Neural crest cell (in vitro differentiated cells): ENCODE data around the gene IGDCC3. TPM values are rescaled to one million over a fixed set of nuclear protein-coding genes. Genes with fewer than 3 reads are reported as not detected.
"Not testable (repeated sequence)": the region's sequence is repeated elsewhere in the genome, so short reads cannot be mapped to it uniquely, and the experiment has no call there.

Source experiments
- DNase-seq: peaks from one replicate; pipeline ENCODE4 v3.0.0; 2021; ENCODE audit warnings: low read depth, mixed read lengths, low spot score
- H3K27ac Mint-ChIP-seq: one replicate; pipeline ENCODE4 v1.8.0; 2021; ENCODE audit warnings: mild to moderate bottlenecking, mixed read lengths; ENCODE audit not compliant: unreplicated experiment
- H3K27me3 Mint-ChIP-seq: 2 replicates; pipeline ENCODE4 v1.8.0; 2021; ENCODE audit warnings: low read depth, mild to moderate bottlenecking, mixed read lengths
- H3K36me3 Mint-ChIP-seq: 2 replicates; pipeline ENCODE4 v1.8.0; 2021; ENCODE audit warnings: low read depth, mild to moderate bottlenecking, mixed read lengths
- H3K4me1 Mint-ChIP-seq: 2 replicates; pipeline ENCODE4 v1.8.0; 2021; ENCODE audit warnings: mixed read lengths
- H3K4me3 Mint-ChIP-seq: one replicate; pipeline ENCODE4 v1.8.0; 2021; ENCODE audit warnings: mild to moderate bottlenecking, mixed read lengths
- H3K9me3 Mint-ChIP-seq: 2 replicates; pipeline ENCODE4 v1.8.0; 2021; ENCODE audit warnings: mixed read lengths
- CTCF ChIP-seq: fragments of 200-600 bp; sonication (generic); conservative IDR thresholded peaks from 2 replicates; pipeline ENCODE4 v1.5.0; 2021; ENCODE audit warnings: antibody characterized with exemption, mild to moderate bottlenecking
- total RNA-seq: library from RNA; stranded (reverse); gene quantifications from 2 replicates; pipeline ENCODE4 v1.2.1, GENCODE V29; 2021

Gene IGDCC3
- total RNA-seq, 1 donor from 2014 or later, result 300 TPM

DNA sequence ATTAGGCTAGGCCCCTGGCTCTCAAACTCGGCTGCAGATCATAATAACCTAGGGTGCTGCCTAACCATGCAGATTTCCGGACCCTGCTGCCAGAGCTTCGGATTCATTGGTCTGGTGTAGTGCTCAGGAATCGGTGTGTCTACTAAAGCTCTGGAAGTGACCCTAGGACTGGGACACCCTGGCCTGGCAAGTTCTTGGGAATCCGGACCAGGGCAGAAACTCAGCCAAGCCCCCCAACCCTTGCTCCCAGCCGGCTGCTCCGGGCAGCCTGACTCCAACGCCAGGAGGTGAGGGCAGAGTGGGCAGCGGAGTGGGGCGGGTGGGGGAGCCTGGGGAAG lies 23.0 kb downstream of the IGDCC3 start:
- no peak for DNase-seq
- Mint-ChIP-seq H3K9me3 (no peaks in the 10 kb centered on the region), H3K27ac (peak overlapping the region; percentile 54), H3K4me3 (peak overlapping the region; percentile 69), H3K4me1 (peaks cover 47% of the 10 kb centered on the region), H3K36me3 (peaks cover 29% of the 10 kb centered on the region), H3K27me3 (no peaks in the 10 kb centered on the region)
- TF ChIP-seq CTCF, result no peak

DNA sequence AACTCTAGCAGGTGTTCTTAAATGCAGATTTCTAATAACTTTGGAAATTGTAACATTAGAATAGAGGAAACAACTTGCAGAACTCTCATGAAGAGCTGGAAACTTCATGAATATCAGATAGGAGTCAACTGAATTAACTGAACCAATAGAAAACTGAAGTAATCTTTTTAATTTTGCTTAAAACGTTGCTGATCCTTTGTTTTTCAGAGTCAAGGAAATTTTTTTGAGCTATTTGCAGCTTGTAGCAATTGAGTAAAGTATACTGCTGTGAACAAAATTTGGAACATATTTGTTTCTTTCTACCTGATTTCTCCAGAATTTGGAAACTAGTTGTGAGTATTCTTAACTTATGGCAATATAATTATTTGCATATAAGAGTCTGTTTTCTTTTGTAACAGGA lies 25.8 kb downstream of the IGDCC3 start:
- H3K4me3 Mint-ChIP-seq, H3K27ac Mint-ChIP-seq, DNase-seq, H3K27me3 Mint-ChIP-seq, H3K9me3 Mint-ChIP-seq: not testable (repeated sequence)
- peaks cover 28% of the 10 kb centered on the region for H3K36me3 Mint-ChIP-seq
- H3K4me1 Mint-ChIP-seq, result peaks cover 45% of the 10 kb centered on the region

- Mint-ChIP-seq H3K27ac (no peak overlapping the region), H3K36me3 (peaks cover 25% of the 10 kb centered on the region), H3K4me3 (no peak overlapping the region), H3K9me3 (no peaks in the 10 kb centered on the region), H3K27me3 (no peaks in the 10 kb centered on the region), H3K4me1 (peaks cover 51% of the 10 kb centered on the region)
- DNase-seq, result no peak
- TF ChIP-seq CTCF, result no peak
Measured at GRCh38 chr15:65349338-65349737, 28.5 kb downstream of the IGDCC3 start.

- not testable (repeated sequence) for H3K27me3 Mint-ChIP-seq, DNase-seq, H3K27ac Mint-ChIP-seq, H3K4me3 Mint-ChIP-seq, H3K9me3 Mint-ChIP-seq
- Mint-ChIP-seq H3K4me1 (peaks cover 62% of the 10 kb centered on the region), H3K36me3 (peaks cover 22% of the 10 kb centered on the region)
Measured at GRCh38 chr15:65347756-65348155, 30.0 kb downstream of the IGDCC3 start.

GRCh38 chr15:65346856-65347598 lies 30.8 kb downstream of the IGDCC3 start:
- H3K36me3 Mint-ChIP-seq, result peaks cover 22% of the 10 kb centered on the region
- H3K4me1 Mint-ChIP-seq, result peaks cover 66% of the 10 kb centered on the region
- H3K27me3 Mint-ChIP-seq, result no peaks in the 10 kb centered on the region
- H3K4me3 Mint-ChIP-seq, result peak overlapping the region; percentile 47
- peak overlapping the region; percentile 57 for H3K27ac Mint-ChIP-seq
- H3K9me3 Mint-ChIP-seq, result no peaks in the 10 kb centered on the region
- DNase-seq, result no peak
- no peak for TF ChIP-seq CTCF

DNA sequence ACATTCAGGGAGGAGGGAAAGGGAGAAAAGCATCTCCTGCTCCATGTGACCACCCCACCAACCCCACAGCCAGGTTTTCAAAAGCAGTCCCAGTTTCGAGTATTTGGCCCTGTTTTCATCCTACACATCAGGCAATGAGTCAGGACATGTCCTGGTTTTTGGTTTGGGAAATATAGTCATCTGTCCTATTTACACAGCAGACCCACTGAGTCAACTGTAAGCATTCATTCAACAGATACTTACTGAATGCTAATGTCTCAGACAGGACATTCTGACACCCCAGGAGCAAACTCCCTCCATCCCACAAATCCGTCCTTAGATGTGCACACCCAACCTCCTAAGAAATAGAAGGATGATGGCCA lies 32.9 kb downstream of the IGDCC3 start:
- no peaks in the 10 kb centered on the region for H3K9me3 Mint-ChIP-seq
- H3K4me3 Mint-ChIP-seq, result no peak overlapping the region
- H3K27me3 Mint-ChIP-seq, result no peaks in the 10 kb centered on the region
- no peak for TF ChIP-seq CTCF
- H3K4me1 Mint-ChIP-seq, result peaks cover 81% of the 10 kb centered on the region
- H3K27ac Mint-ChIP-seq, result no peak overlapping the region
- no peak for DNase-seq
- H3K36me3 Mint-ChIP-seq, result peaks cover 14% of the 10 kb centered on the region
